Lung (tissue), 12 donors: ENCODE measurements around the gene GLRA2. TPM values are rescaled to one million over a fixed set of nuclear protein-coding genes. Genes with fewer than 3 reads are reported as not detected.
A peak's percentile ranks its signal among the peaks of the same experiment; 100 is the strongest.
"Not testable (repeated sequence)": the region's sequence is repeated elsewhere in the genome, so short reads cannot be mapped to it uniquely, and the experiment has no call there.

Experiments used
- ATAC-seq: fragments of 200-7000 bp; cut with Tn5 transposase; one replicate; pipeline ENCODE4 v1.9.1; 2020; ENCODE audit warnings: moderate number of reproducible peaks; ENCODE audit not compliant: insufficient read depth, low FRiP score
- DNase-seq, 3 donors: peaks; one replicate each; pipeline ENCODE4 v3.0.0-alpha.2; 2013 to 2017
- H3K27ac ChIP-seq, 2 donors: one replicate each; pipeline ENCODE4 v1.5.1; 2013; ENCODE audit warnings: mild to moderate bottlenecking in 2 of 2, moderate library complexity in 2 of 2, control low read depth in 1 of 2, inconsistent platforms in 1 of 2, low read depth in 1 of 2, low read length in 1 of 2
- H3K27me3 ChIP-seq, 3 donors: one replicate each; pipeline ENCODE4 v1.5.1; 2013; ENCODE audit warnings: low read length in 2 of 3; ENCODE audit not compliant: control insufficient read depth in 3 of 3, insufficient read depth in 3 of 3
- H3K36me3 ChIP-seq, 4 donors: one replicate each; pipeline ENCODE4 v1.5.1; 2013; ENCODE audit warnings: low read length in 4 of 4, mild to moderate bottlenecking in 1 of 4, moderate library complexity in 1 of 4; ENCODE audit not compliant: control insufficient read depth in 4 of 4, insufficient read depth in 4 of 4
- H3K4me1 ChIP-seq, 5 donors: one replicate each; pipeline ENCODE4 v1.5.1; 2013; ENCODE audit warnings: low read length in 5 of 5, mild to moderate bottlenecking in 2 of 5, moderate library complexity in 1 of 5; ENCODE audit not compliant: control insufficient read depth in 5 of 5, insufficient read depth in 5 of 5
- H3K4me3 ChIP-seq: one replicate; pipeline ENCODE4 v1.5.1; 2013; ENCODE audit warnings: mild to moderate bottlenecking, control low read depth, moderate library complexity
- H3K9ac ChIP-seq, 2 donors: one replicate each; pipeline ENCODE4 v1.5.1; 2013; ENCODE audit warnings: low read length in 2 of 2, control low read depth in 1 of 2; ENCODE audit not compliant: insufficient read depth in 1 of 2
- H3K9me3 ChIP-seq, 4 donors: one replicate each; pipeline ENCODE4 v1.5.1; 2013; ENCODE audit warnings: low read length in 3 of 4, mild to moderate bottlenecking in 1 of 4, moderate library complexity in 1 of 4; ENCODE audit not compliant: control insufficient read depth in 4 of 4, insufficient read depth in 3 of 4
- CTCF ChIP-seq: IDR thresholded peaks from 2 replicates; pipeline ENCODE4 v1.5.1; 2012; ENCODE audit warnings: mild to moderate bottlenecking; ENCODE audit errors: control extremely low read depth, extremely low read depth
- WGBS, 2 donors: extraction: QIAGEN DNeasy Blood & Tissue Kit; methylation state at CpG; one replicate each; pipeline ENCODE4 v1.1.7; 2013; 5-methylcytosine and 5-hydroxymethylcytosine counted together
- polyA plus RNA-seq, 2 donors: library from polyadenylated mRNA; stranded (reverse); fragments of 200-250 nt; gene quantifications; one replicate each; pipeline ENCODE4 v1.2.1, GENCODE V29; 2013
- total RNA-seq, 2 donors: library from RNA; depleted of rRNA in 1 of 2; stranded (reverse); fragments of >200 nt in 1 of 2; gene quantifications; one replicate each; pipeline ENCODE4 v1.2.1, GENCODE V29; 2014 to 2021
- donor health status: control.
- donor health status: control.
- donor health status: Bipolar disorder and iron deficiency.
- donor health status: healthy.
- donor health status: DM: yes; HTN: yes; CAD: no.

Gene GLRA2
- total and polyA plus RNA-seq, 4 donors, result 0.60 TPM; not detected in 3

DNA sequence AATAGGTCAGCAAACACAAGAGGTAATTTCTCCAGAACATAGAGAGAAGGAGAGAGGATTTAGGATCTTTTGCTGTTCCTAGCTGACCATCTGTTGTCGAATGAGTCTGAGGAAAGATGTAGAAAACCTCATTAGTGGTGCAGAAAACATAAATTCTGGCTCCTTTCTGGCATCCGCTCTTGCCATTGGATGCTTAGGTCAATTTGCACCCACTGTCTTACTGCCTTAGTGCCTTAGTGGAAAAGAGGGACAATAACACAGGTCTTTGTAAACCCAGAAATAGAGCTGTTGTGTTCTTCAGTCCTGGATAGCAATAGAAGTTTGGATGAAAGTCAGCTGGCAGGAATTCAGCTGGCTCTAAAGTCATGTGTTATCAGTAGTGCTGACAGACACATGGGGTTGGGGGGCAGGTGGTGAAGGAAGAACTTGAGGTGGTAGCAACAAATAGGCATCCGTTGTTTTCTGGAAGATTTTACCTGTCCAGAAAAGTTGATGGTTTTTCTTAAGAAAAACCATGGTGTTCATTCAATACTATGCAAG lies 78.2 kb downstream of the GLRA2 start:
- no peak overlapping the region for H3K4me3 ChIP-seq
- peaks cover 0 to 11% (median 6%) of the 10 kb centered on the region in 3 donors for H3K27me3 ChIP-seq
- no peaks in the 10 kb centered on the region for H3K9me3 ChIP-seq
- H3K9ac ChIP-seq, result no peak overlapping the region
- H3K4me1 ChIP-seq, result peaks cover 0 to 7% (median 0%) of the 10 kb centered on the region in 5 donors
- no peak for TF ChIP-seq CTCF
- H3K36me3 ChIP-seq, result no peaks in the 10 kb centered on the region
- no peak overlapping the region for H3K27ac ChIP-seq
- peak; percentile 44 to 74 (median 61) for DNase-seq
- WGBS, 2 donors, result 55 to 78% methylated on average over 3 of the region's 3 CpGs
- ATAC-seq, result no peak

- WGBS, 2 donors, result 86 to 89% methylated on average over 5 of the region's 5 CpGs
- not testable (repeated sequence) for ATAC-seq
- peaks cover 0 to 15% (median 0%) of the 10 kb centered on the region in 5 donors for H3K4me1 ChIP-seq
Measured at GRCh38 chrX:14612450-14612849, 83.1 kb downstream of the GLRA2 start.

GRCh38 chrX:14616301-14616700 lies 87.0 kb downstream of the GLRA2 start:
- Histone ChIP-seq H3K9me3 (no peaks in the 10 kb centered on the region), H3K27me3 (peaks cover 0 to 20% (median 5%) of the 10 kb centered on the region in 3 donors), H3K4me3 (no peak overlapping the region), H3K27ac (no peak overlapping the region), H3K36me3 (no peaks in the 10 kb centered on the region), H3K9ac (no peak overlapping the region), H3K4me1 (peaks cover 0 to 19% (median 0%) of the 10 kb centered on the region in 5 donors)
- DNase-seq, result peak; percentile 69 to 84 (median 81)
- 57 to 73% methylated on average over 4 of the region's 4 CpGs for WGBS, 2 donors
- no peak for TF ChIP-seq CTCF
- no peak for ATAC-seq

More at GRCh38 chrX:14612450-14612849, 83.1 kb downstream of the GLRA2 start:
- not testable (repeated sequence) for H3K4me3 ChIP-seq, DNase-seq, H3K36me3 ChIP-seq, H3K9ac ChIP-seq, H3K9me3 ChIP-seq, H3K27me3 ChIP-seq, H3K27ac ChIP-seq

GRCh38 chrX:14616836-14617235 lies 87.5 kb downstream of the GLRA2 start:
- ATAC-seq, result no peak
- peaks cover 0 to 19% (median 0%) of the 10 kb centered on the region in 5 donors for H3K4me1 ChIP-seq
- no peaks in the 10 kb centered on the region for H3K9me3 ChIP-seq
- TF ChIP-seq CTCF, result no peak
- peak; percentile 46 to 87 (median 83) for DNase-seq
- peaks cover 0 to 17% (median 5%) of the 10 kb centered on the region in 3 donors for H3K27me3 ChIP-seq
- H3K9ac ChIP-seq, result no peak overlapping the region
- WGBS, 2 donors, result 49 to 53% methylated on average over 4 of the region's 4 CpGs
- H3K36me3 ChIP-seq, result no peaks in the 10 kb centered on the region
- no peak overlapping the region for H3K4me3 ChIP-seq
- no peak overlapping the region for H3K27ac ChIP-seq
